ENCODE results near the gene MROH2B. TPM values are rescaled to one million over a fixed set of nuclear protein-coding genes. Genes with fewer than 3 reads are reported as not detected.
A peak's percentile ranks its signal among the peaks of the same experiment; 100 is the strongest.

Gene MROH2B
- total and polyA plus RNA-seq, 2 of the 13 experiments (the other 11 are each of a cell fraction or from before 2014, with no cell fraction given) = not detected

GRCh38 chr5:40991168-40991980 lies 79.8 kb downstream of the MROH2B start (continued):
- no peak for TF ChIP-seq ZBTB4 (CRISPR knock-in tag; IDR thresholded peaks at IDR 0.05; ENCODE audit: borderline replicate concordance)
- TF ChIP-seq NCOR1 (IDR thresholded peaks at IDR 0.05; ENCODE audit: borderline replicate concordance, low read length) = peak; percentile 87; the same call in 1 of the 2 replicates
- no peak for TF ChIP-seq HDAC6 (IDR thresholded peaks at IDR 0.05; ENCODE audit: low read depth, low read length)
- TF ChIP-seq GABPA (IDR thresholded peaks at IDR 0.05; ENCODE audit: low read depth, low read length) = no peak
- TF ChIP-seq GABPA (CRISPR knock-in tag; IDR thresholded peaks at IDR 0.05; ENCODE audit: low read depth) = peak; percentile 66
- no peak for TF ChIP-seq FOXA1 (IDR thresholded peaks at IDR 0.05)
- peak; percentile 60 for TF ChIP-seq FOXA1 (CRISPR knock-in tag; IDR thresholded peaks at IDR 0.05)
- 0 out of 2 replicates have a peak, but pooled peaks have one; percentile 18 for TF ChIP-seq ATF3 (CRISPR knock-in tag; IDR thresholded peaks at IDR 0.05)
- peak; percentile 92 for TF ChIP-seq GATAD2A (CRISPR knock-in tag; IDR thresholded peaks at IDR 0.05)
- no peak for TF ChIP-seq ZNF329 (CRISPR knock-in tag; IDR thresholded peaks at IDR 0.05; ENCODE audit: low read depth)
- TF ChIP-seq TEAD3 (CRISPR knock-in tag; optimal IDR thresholded peaks at IDR 0.05; ENCODE audit: borderline replicate concordance) = peak; percentile 39
- no peak for TF ChIP-seq THAP9 (CRISPR knock-in tag; IDR thresholded peaks at IDR 0.05; ENCODE audit: borderline replicate concordance)
- no peak for TF ChIP-seq GRHL1 (CRISPR knock-in tag; conservative IDR thresholded peaks at IDR 0.05)
- peak; percentile 98 for TF ChIP-seq ZBTB37 (CRISPR knock-in tag; IDR thresholded peaks at IDR 0.05)
- peak; percentile 55; the same call in 1 of the 2 replicates for TF ChIP-seq TFE3 (CRISPR knock-in tag; IDR thresholded peaks at IDR 0.05)
- peak; percentile 70; the same call in 1 of the 2 replicates for TF ChIP-seq ZFP1 (CRISPR knock-in tag; IDR thresholded peaks at IDR 0.05)
- no peak for TF ChIP-seq THYN1 (CRISPR knock-in tag; IDR thresholded peaks at IDR 0.05; ENCODE audit: borderline replicate concordance, low read depth)
- 0 out of 2 replicates have a peak, but pooled peaks have one; percentile 23 for TF ChIP-seq KMT2B (CRISPR knock-in tag; IDR thresholded peaks at IDR 0.05)

Measured in HepG2 (cell line).